ENCODE results near the gene IQSEC3. TPM values are rescaled to one million over a fixed set of nuclear protein-coding genes. Genes with fewer than 3 reads are reported as not detected.

The IQSEC3 gene
- polyA plus RNA-seq, 1 donor from 2014 or later: 2.4 TPM

GRCh38 chr12:96543-96942, 30.0 kb downstream of the IQSEC3 start:
- no peaks in the 10 kb centered on the region for H4K20me1 ChIP-seq (ENCODE audit: insufficient read depth)
- H3K27me3 ChIP-seq (ENCODE audit: insufficient read depth, low read depth, low read length): no peaks in the 10 kb centered on the region
- no peak overlapping the region for H3K27ac ChIP-seq (ENCODE audit: low read length)
- H3K4me3 ChIP-seq (ENCODE audit: low read length): no peak overlapping the region
- no peak overlapping the region for H3K9ac ChIP-seq (ENCODE audit: low read length)
- no peaks in the 10 kb centered on the region for H3K9me3 ChIP-seq (ENCODE audit: low read length)
- no peaks in the 10 kb centered on the region for H3K79me2 ChIP-seq (replicated peaks; ENCODE audit: insufficient read depth, low read length)
- H3K9me2 ChIP-seq (ENCODE audit: insufficient read depth, low read length): no peaks in the 10 kb centered on the region
- H3F3A ChIP-seq (ENCODE audit: insufficient read depth, low read length, poor library complexity, severe bottlenecking): no peaks in the 10 kb centered on the region
- H3K4me2 ChIP-seq (ENCODE audit: low read length): no peak overlapping the region
- no peak for TF ChIP-seq MXI1 (conservative IDR thresholded peaks at IDR 0.05; ENCODE audit: poor library complexity, severe bottlenecking)
- TF ChIP-seq POLR2AphosphoS5 (IDR thresholded peaks at IDR 0.05): no peak
- TF ChIP-seq SMC3 (conservative IDR thresholded peaks at IDR 0.05; ENCODE audit: poor library complexity): no peak
- no peak for TF ChIP-seq EZH2 (IDR thresholded peaks at IDR 0.05; ENCODE audit: borderline replicate concordance, insufficient read depth, low read length, poor library complexity, severe bottlenecking)
- TF ChIP-seq CTCF (IDR thresholded peaks at IDR 0.05; ENCODE audit: poor library complexity, severe bottlenecking): no peak
- no peak for TF ChIP-seq RAD21 (conservative IDR thresholded peaks at IDR 0.05)
- TF ChIP-seq TAF1 (IDR thresholded peaks at IDR 0.05; ENCODE audit: low read depth): no peak
- TF ChIP-seq EP300 (conservative IDR thresholded peaks at IDR 0.05; ENCODE audit: poor library complexity, severe bottlenecking): no peak
- no peak for TF ChIP-seq REST (IDR thresholded peaks at IDR 0.05; ENCODE audit: borderline replicate concordance)
- no peak overlapping the region for H2AFZ ChIP-seq (ENCODE audit: low read depth, low read length)
- H3K36me3 ChIP-seq (ENCODE audit: insufficient read depth, low read length): no peaks in the 10 kb centered on the region

- H3F3A ChIP-seq (ENCODE audit: insufficient read depth, low read length, poor library complexity, severe bottlenecking): no peaks in the 10 kb centered on the region
- H3K27me3 ChIP-seq (ENCODE audit: insufficient read depth, low read depth, low read length): no peaks in the 10 kb centered on the region
- H3K9me3 ChIP-seq (ENCODE audit: low read length): no peaks in the 10 kb centered on the region
- H4K20me1 ChIP-seq (ENCODE audit: insufficient read depth): no peaks in the 10 kb centered on the region
- no peaks in the 10 kb centered on the region for H3K36me3 ChIP-seq (ENCODE audit: insufficient read depth, low read length)
- no peak overlapping the region for H3K9ac ChIP-seq (ENCODE audit: low read length)
- no peaks in the 10 kb centered on the region for H3K79me2 ChIP-seq (replicated peaks; ENCODE audit: insufficient read depth, low read length)
- no peaks in the 10 kb centered on the region for H3K9me2 ChIP-seq (ENCODE audit: insufficient read depth, low read length)
- H3K4me3 ChIP-seq (ENCODE audit: low read length): no peak overlapping the region
- no peak overlapping the region for H3K4me2 ChIP-seq (ENCODE audit: low read length)
- TF ChIP-seq EP300 (conservative IDR thresholded peaks at IDR 0.05; ENCODE audit: poor library complexity, severe bottlenecking) (no peak), CTCF (IDR thresholded peaks at IDR 0.05; ENCODE audit: poor library complexity, severe bottlenecking) (no peak), TAF1 (IDR thresholded peaks at IDR 0.05; ENCODE audit: low read depth) (no peak), RAD21 (conservative IDR thresholded peaks at IDR 0.05) (no peak), REST (IDR thresholded peaks at IDR 0.05; ENCODE audit: borderline replicate concordance) (no peak), EZH2 (IDR thresholded peaks at IDR 0.05; ENCODE audit: borderline replicate concordance, insufficient read depth, low read length, poor library complexity, severe bottlenecking) (no peak), MXI1 (conservative IDR thresholded peaks at IDR 0.05; ENCODE audit: poor library complexity, severe bottlenecking) (no peak), SMC3 (conservative IDR thresholded peaks at IDR 0.05; ENCODE audit: poor library complexity) (no peak), POLR2AphosphoS5 (IDR thresholded peaks at IDR 0.05) (no peak)
- H3K27ac ChIP-seq (ENCODE audit: low read length): no peak overlapping the region
- H2AFZ ChIP-seq (ENCODE audit: low read depth, low read length): no peak overlapping the region
Measured at GRCh38 chr12:98924-99352, 32.4 kb downstream of the IQSEC3 start.

Measured in neural cell (in vitro differentiated cells).